Spleen (tissue), 7 donors: ENCODE data around the gene CCDC137.

ENCODE experiments used
- POLR2AphosphoS5 ChIP-seq, 3 donors: sonication (generic); formaldehyde crosslinking; IDR thresholded peaks; one replicate each; pipeline ENCODE4 v1.5.1; 2017; ENCODE audit warnings: antibody characterized with exemption in 3 of 3
- TF ChIP-seq, protein P1 (sequence below), 11 experiments: fragments of 200-600 bp in 7 of 11; fragments of 450-650 bp in 4 of 11; sonication (generic) in 4 of 11; IDR thresholded peaks in 8 of 11; conservative IDR thresholded peaks in 3 of 11; 1 replicate in 7 of 11; 2 replicates in 4 of 11; pipeline versions ENCODE4 v1.4.0 to v1.8.0; 2016 to 2021; ENCODE audit warnings: antibody characterized with exemption in 11 of 11, inconsistent platforms in 4 of 11, mild to moderate bottlenecking in 1 of 11
- donor health status: DM: no; HTN: no; CAD: no; lungs with moderate emphysema.
- donor health status: DM: no; HTN: no; CAD: no.
- donor health status: DM: no; HTN: no; CAD: no.

DNA sequence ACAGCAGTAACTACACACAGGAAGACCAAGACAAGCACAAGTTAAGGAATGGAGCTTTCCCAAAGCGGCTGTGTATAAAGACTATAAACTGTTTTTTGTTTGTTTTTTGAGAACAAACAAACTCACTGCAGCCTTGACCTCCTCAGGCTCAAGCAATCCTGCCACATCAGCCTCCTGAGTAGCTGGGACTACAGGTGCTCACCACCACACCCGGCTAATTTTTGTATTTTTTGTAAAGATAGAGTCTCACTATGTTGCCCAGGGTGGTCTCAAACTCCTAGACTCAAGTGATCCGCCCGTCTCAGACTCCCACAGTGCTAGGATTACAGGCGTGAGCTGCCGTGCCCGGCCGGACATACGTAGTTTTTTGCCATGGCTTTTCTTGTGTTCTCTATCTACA is 6.1 kb upstream of the CCDC137 start:
- TF ChIP-seq, protein P1, sequence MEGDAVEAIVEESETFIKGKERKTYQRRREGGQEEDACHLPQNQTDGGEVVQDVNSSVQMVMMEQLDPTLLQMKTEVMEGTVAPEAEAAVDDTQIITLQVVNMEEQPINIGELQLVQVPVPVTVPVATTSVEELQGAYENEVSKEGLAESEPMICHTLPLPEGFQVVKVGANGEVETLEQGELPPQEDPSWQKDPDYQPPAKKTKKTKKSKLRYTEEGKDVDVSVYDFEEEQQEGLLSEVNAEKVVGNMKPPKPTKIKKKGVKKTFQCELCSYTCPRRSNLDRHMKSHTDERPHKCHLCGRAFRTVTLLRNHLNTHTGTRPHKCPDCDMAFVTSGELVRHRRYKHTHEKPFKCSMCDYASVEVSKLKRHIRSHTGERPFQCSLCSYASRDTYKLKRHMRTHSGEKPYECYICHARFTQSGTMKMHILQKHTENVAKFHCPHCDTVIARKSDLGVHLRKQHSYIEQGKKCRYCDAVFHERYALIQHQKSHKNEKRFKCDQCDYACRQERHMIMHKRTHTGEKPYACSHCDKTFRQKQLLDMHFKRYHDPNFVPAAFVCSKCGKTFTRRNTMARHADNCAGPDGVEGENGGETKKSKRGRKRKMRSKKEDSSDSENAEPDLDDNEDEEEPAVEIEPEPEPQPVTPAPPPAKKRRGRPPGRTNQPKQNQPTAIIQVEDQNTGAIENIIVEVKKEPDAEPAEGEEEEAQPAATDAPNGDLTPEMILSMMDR (IDR thresholded peaks at IDR 0.05 in 8 of 11, conservative IDR thresholded peaks at IDR 0.05 in 3 of 11) = no peak
- TF ChIP-seq POLR2AphosphoS5 (IDR thresholded peaks at IDR 0.05) = no peak
